OCI-LY3 (cell line): ENCODE measurements around the gene TCF12.

ENCODE experiments used
- CTCF ChIP-seq: fragments of 200-600, 300-600 bp; sonication (generic); IDR thresholded peaks from 2 replicates; pipeline ENCODE4 v1.5.1; 2014; ENCODE audit warnings: antibody characterized with exemption, low read length, low read depth
- EZH2phosphoT487 ChIP-seq: fragments of 200-600 bp; shearing (Covaris generic); IDR thresholded peaks from 2 replicates; pipeline ENCODE4 v1.6.1; 2018; ENCODE audit warnings: antibody characterized with exemption, mixed run types, low read depth

GRCh38 chr15:57122080-57122840 lies 203.8 kb downstream of the TCF12 start:
- no peak for TF ChIP-seq CTCF
- TF ChIP-seq EZH2phosphoT487 = no peak
